Progenitor cell of endocrine pancreas (in vitro differentiated cells): ENCODE results near the gene LGALS3BP. TPM values are rescaled to one million over a fixed set of nuclear protein-coding genes. Genes with fewer than 3 reads are reported as not detected.

Source experiments
- DNase-seq: peaks from one replicate; pipeline ENCODE4 v3.0.0; 2021; ENCODE audit warnings: low spot score; ENCODE audit not compliant: unreplicated experiment
- H3K27ac Mint-ChIP-seq: 2 replicates; pipeline ENCODE4 v1.8.0; 2021; ENCODE audit warnings: mild to moderate bottlenecking, moderate library complexity, mixed read lengths
- H3K27me3 Mint-ChIP-seq: 2 replicates; pipeline ENCODE4 v1.8.0; 2021; ENCODE audit warnings: mixed read lengths
- H3K36me3 Mint-ChIP-seq: 2 replicates; pipeline ENCODE4 v1.8.0; 2022; ENCODE audit warnings: mixed read lengths; ENCODE audit not compliant: insufficient read depth
- H3K4me1 Mint-ChIP-seq: 2 replicates; pipeline ENCODE4 v1.8.0; 2021; ENCODE audit warnings: low read depth, mixed read lengths
- H3K4me3 Mint-ChIP-seq: 2 replicates; pipeline ENCODE4 v1.8.0; 2021; ENCODE audit warnings: low read depth, mild to moderate bottlenecking, moderate library complexity, mixed read lengths
- H3K9me3 Mint-ChIP-seq: 2 replicates; pipeline ENCODE4 v1.8.0; 2021; ENCODE audit warnings: low read depth, mixed read lengths
- total RNA-seq: library from RNA; stranded (reverse); gene quantifications from 2 replicates; pipeline ENCODE4 v1.2.1, GENCODE V29; 2021
- TF ChIP-seq, protein P1 (sequence below): fragments of 200-600 bp; sonication (generic); IDR thresholded peaks from one replicate; pipeline ENCODE4 v1.5.0; 2021; ENCODE audit warnings: antibody characterized with exemption, mild to moderate bottlenecking; ENCODE audit not compliant: unreplicated experiment

LGALS3BP gene
- total RNA-seq, 1 donor from 2014 or later: 72.5 TPM

DNA sequence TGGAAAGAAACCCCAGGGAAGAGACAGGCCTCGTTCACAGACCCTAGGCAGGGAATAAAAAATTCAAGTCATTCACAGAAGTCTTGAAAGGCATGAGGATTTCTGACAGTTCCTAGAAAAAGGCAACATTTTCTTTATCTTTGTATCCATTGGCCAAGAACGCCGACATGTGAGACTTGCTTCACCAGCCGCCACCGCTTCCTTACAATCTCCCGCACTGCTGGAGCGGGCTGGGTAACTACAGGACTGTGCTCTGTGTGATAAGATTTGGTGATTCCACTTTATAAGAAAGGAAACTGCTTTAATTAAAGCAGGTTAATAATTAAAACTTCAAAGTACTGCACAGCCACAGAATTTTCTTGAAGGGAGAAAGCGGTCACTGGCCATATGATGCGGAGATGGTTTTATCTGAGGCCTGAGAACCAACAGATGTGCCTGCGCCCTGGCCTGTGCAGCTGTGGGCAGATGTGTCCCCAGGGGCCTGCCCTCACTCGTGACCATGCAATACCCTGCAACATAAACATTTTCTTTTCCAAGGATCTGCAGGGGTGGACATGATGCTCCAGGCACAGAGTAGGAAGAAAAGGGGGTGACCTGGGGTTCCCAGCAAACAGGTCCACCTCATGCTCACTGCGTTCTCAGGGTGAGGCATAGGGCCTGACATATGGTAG lies 13.0 kb upstream of the LGALS3BP start:
- Mint-ChIP-seq H3K36me3 (peaks cover 27% of the 10 kb centered on the region), H3K27me3 (no peaks in the 10 kb centered on the region), H3K4me1 (peaks cover 6% of the 10 kb centered on the region), H3K4me3 (no peak overlapping the region), H3K27ac (peak overlapping the region; percentile 60), H3K9me3 (no peaks in the 10 kb centered on the region)
- TF ChIP-seq, protein P1, sequence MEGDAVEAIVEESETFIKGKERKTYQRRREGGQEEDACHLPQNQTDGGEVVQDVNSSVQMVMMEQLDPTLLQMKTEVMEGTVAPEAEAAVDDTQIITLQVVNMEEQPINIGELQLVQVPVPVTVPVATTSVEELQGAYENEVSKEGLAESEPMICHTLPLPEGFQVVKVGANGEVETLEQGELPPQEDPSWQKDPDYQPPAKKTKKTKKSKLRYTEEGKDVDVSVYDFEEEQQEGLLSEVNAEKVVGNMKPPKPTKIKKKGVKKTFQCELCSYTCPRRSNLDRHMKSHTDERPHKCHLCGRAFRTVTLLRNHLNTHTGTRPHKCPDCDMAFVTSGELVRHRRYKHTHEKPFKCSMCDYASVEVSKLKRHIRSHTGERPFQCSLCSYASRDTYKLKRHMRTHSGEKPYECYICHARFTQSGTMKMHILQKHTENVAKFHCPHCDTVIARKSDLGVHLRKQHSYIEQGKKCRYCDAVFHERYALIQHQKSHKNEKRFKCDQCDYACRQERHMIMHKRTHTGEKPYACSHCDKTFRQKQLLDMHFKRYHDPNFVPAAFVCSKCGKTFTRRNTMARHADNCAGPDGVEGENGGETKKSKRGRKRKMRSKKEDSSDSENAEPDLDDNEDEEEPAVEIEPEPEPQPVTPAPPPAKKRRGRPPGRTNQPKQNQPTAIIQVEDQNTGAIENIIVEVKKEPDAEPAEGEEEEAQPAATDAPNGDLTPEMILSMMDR: no peak
- DNase-seq: no peak

DNA sequence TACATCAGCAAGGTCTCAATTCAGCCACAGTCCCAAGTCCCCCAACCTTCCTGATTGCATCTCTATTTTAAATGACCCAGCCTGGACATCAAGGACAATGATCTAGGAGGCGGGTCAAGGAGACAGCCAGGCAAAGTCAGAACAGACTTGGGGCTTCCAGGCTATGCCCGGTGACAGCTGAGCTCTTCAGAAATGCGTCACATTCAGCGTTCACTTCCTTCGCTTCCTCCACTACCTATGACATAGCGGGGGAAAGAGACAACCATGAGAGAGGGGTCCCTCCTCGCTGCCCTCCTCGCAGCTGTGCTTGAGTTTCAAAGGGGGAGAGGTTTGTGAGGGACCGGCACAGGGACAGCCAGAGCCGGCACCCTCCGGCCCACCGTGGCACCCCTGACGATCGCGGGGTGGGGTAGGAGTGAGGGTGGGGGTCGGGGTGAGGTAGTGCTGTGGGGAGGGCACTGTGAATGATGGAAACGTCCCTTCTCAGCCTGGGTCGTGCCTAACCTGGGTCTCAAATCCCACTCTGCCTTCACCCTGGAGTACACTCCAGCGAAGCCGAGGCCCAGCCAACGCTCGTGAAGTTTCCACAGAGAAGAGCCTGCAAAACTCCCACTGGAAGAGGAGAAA lies 12.3 kb upstream of the LGALS3BP start:
- no peak overlapping the region for H3K27ac Mint-ChIP-seq
- DNase-seq: no peak
- no peak overlapping the region for H3K4me3 Mint-ChIP-seq
- peaks cover 26% of the 10 kb centered on the region for H3K36me3 Mint-ChIP-seq
- H3K4me1 Mint-ChIP-seq: peaks cover 7% of the 10 kb centered on the region
- TF ChIP-seq, protein P1: no peak
- H3K9me3 Mint-ChIP-seq: no peaks in the 10 kb centered on the region
- no peaks in the 10 kb centered on the region for H3K27me3 Mint-ChIP-seq

DNA sequence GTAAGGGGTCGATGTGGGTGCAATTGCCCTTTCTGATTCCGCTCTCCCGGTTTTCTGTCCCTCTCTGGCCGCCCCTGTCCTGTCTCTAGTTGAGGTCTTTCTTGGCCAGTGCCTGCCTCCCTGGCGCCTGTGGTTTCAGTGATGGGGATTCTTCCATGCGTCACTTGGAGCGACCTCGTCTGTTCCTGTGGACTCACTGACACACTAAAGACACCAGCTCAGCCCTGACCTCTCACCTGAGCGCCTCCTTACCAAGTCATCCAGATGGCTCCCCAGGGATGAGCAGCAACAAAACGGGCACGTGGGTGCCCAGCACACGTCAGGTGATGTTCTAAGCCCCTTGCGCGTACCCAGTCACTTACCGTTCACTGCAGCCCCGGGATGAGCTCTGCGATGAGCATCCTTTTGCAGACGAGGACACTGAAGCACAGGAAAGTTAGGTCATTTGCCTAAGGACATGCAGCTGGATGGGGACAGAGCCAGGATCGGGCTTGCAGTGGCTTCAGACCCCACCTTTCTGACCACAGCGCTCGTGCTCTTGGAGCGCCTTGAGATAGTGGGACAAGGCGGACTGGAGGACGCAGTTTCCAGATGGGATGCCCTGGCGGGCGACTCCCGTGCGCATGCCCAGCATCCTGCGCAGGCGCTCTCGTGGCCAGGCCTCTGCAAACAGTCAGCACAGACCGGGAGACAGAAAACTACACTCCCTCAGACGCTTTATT lies 11.5 kb upstream of the LGALS3BP start:
- Mint-ChIP-seq H3K36me3 (peaks cover 24% of the 10 kb centered on the region), H3K4me3 (no peak overlapping the region), H3K27me3 (no peaks in the 10 kb centered on the region), H3K4me1 (peaks cover 13% of the 10 kb centered on the region), H3K27ac (no peak overlapping the region), H3K9me3 (no peaks in the 10 kb centered on the region)
- DNase-seq: no peak
- TF ChIP-seq, protein P1: no peak

DNA sequence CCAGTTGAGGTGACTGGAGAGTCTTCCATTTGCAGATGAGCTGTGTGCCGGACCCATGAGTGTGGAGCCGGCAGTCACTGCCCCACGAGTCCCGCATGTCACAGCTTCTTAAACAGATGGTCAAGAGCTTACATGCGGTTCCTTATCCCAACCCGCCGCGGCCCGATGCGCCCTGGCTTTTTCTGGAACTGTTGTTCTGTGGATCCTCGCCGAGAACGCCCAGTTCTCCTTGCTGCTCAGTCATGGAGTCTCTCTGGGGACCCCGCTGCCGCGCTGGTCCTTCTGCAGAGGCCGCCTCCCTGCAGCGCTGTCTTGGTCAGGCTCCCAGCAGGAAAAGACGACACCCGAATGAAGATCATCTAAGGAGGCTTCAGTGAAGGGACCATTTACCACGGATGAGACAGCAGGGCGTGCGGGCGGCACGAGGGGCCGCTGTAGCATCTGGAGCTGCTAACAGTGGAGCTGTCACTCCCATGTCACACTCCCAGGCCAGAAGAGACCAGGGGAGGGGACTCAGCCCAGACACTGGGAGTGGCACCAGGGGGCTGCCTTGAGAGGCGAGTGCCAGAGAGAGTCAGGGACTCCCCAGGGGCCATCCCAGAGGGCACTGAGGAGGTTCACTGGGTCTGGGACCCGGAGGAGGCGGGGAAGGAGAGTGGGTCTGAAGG lies 10.8 kb upstream of the LGALS3BP start:
- Mint-ChIP-seq H3K27me3 (no peaks in the 10 kb centered on the region), H3K27ac (no peak overlapping the region), H3K36me3 (peaks cover 22% of the 10 kb centered on the region), H3K4me3 (no peak overlapping the region), H3K4me1 (peaks cover 9% of the 10 kb centered on the region), H3K9me3 (no peaks in the 10 kb centered on the region)
- DNase-seq: no peak
- TF ChIP-seq, protein P1: no peak

DNA sequence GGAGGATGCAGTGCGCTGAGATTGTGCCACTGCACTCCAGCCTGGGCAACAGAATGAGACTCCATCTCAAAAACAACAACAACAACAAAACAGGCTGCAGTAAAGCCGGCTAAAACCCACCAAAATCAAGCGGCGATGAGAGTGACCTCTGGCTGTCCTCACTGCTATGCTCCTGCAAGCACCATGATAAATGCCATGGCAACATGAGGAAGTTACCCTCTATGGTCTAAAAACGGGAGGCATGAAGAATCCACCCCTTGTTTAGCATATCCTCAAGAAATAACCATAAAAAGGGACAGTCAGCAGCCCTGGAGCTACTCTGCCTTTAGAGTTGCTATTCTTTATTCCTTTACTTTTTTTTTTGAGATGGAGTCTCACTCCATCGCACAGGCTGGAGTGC lies 8.4 kb upstream of the LGALS3BP start:
- no peak for DNase-seq
- H3K9me3 Mint-ChIP-seq: no peaks in the 10 kb centered on the region
- TF ChIP-seq, protein P1: no peak
- H3K4me1 Mint-ChIP-seq: peaks cover 9% of the 10 kb centered on the region
- no peak overlapping the region for H3K27ac Mint-ChIP-seq
- H3K27me3 Mint-ChIP-seq: no peaks in the 10 kb centered on the region
- H3K4me3 Mint-ChIP-seq: no peak overlapping the region
- H3K36me3 Mint-ChIP-seq: peaks cover 15% of the 10 kb centered on the region
